ENCODE measurements around the gene ADRA2A. TPM values are rescaled to one million over a fixed set of nuclear protein-coding genes. Genes with fewer than 3 reads are reported as not detected.

The ADRA2A gene
- total RNA-seq = 4.9 TPM

DNA sequence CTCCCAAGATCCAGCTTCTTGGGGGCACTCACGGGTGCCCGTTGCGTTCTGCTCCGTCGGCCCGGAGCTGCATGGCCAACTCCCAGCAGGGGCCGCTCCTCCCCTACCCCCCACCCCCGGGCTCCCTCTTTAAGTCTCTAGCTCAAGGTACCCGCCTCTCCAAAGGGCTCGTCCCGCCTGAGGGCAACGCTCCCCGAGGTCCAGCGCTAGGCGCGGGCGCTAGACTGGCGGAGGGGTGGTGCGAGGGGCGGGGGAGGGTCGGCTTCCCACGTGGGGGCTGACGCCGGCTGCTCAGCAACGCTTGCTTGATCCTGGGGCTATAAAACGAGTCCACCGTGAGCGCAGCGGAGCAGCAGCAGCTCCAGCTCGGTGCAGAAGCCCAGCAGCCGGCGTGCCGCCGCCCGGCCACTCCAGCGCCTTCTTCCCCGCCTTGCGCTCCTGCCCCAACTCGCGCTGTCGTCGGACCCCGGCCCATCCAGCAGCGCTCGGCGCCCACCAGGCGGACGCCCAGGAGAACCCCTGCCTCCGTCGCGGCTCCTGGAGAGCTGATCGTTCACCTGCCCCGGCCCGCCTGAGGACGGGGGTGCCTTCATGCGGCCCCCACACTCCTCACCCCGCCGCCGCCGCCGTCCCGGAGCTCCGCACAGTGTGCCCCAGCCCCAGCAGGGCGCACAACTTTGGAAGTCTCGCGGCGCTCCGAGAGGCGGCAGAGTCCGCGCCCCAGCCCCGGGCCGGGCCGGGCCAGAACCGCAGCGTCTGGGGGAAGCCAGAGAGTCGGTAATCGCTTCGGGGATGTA lies at the start of gene ADRA2A:
Gene ADRA2A (plus strand): TSS at position 348 of the 797 bp plus-strand sequence. CDS start 968 bp downstream, outside the sequence.

Other genes starting within 250 kb of the ADRA2A start
- 155 TPM for gene PDCD4, start 205.1 kb upstream of the ADRA2A start, total RNA-seq
- gene BBIP1, start 157.8 kb upstream of the ADRA2A start, total RNA-seq = 50.7 TPM
- gene SHOC2, start 157.4 kb upstream of the ADRA2A start, total RNA-seq = 102 TPM

Measured in camera-type eye (tissue), 1 donor.